COLO668 (cell line): ENCODE measurements around the gene PLA2G4C.

Source experiments
- DNase-seq: peaks from one replicate; lab custom pipeline; 2025; ENCODE audit not compliant: unreplicated experiment; lab: John Stamatoyannopoulos, UW

PLA2G4C gene, protein sequence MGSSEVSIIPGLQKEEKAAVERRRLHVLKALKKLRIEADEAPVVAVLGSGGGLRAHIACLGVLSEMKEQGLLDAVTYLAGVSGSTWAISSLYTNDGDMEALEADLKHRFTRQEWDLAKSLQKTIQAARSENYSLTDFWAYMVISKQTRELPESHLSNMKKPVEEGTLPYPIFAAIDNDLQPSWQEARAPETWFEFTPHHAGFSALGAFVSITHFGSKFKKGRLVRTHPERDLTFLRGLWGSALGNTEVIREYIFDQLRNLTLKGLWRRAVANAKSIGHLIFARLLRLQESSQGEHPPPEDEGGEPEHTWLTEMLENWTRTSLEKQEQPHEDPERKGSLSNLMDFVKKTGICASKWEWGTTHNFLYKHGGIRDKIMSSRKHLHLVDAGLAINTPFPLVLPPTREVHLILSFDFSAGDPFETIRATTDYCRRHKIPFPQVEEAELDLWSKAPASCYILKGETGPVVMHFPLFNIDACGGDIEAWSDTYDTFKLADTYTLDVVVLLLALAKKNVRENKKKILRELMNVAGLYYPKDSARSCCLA

GRCh38 chr19:48110350-48110966, at the start of gene PLA2G4C:
PLA2G4C (minus strand) TSS chr19:48110817; CDS start chr19:48106529, 4,288 bp downstream.
- peak; percentile 95 for DNase-seq

DNA sequence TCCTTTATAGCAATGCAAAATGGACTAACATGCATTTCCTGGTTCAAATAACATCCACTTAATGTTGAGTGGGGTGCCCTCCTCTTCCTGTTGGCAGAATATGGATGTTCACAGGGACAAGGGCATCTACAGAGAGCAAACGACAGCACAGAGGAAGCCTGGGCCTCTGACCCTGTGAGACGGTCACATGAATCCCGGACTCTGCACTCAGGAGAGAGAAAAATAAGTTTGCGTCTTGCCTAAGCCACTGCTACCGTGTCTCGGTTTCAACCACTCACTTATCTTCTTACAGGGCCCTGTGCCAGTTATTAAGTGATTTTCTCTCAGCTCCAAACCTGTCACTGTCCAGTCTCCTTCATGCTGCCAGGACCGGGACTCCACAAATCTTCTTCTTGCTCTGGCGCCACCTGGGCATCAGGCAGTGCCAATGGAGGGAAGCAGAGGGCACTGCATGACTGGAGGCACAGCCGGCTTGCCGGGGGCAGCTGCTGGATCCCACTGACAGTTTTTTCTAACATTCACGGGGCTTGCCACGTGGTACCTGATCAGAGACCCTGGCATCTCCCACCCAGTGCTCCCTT, 47.7 kb upstream of the PLA2G4C start:
- no peak for DNase-seq

GRCh38 chr19:48154003-48154402, 43.4 kb upstream of the PLA2G4C start:
- no peak for DNase-seq

- DNase-seq, result peak; percentile 46
These were observed 41.9 kb upstream of the PLA2G4C start for GRCh38 chr19:48152551-48152950.

DNA sequence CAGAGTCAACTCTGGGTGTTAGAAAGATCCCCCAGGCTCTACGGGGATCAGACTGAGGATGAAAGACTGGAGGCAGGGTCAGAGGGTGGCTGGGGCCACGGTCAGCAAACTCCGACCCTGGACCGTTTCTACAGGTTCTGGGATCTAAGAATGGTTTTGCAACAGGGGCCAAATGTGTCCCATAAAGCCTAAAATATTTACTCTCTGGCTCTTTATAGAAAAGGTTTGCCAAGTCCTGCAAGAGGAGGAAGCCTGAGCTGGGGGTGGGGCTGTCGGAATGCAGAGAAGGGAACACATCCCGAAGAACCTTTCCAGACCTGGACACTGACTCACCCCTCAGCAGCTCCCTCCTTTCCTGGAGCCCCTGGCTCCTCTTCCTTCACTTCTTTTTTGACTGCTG, 38.8 kb upstream of the PLA2G4C start:
- DNase-seq, result no peak

GRCh38 chr19:48148576-48148975, 38.0 kb upstream of the PLA2G4C start:
- DNase-seq, result no peak

GRCh38 chr19:48147597-48148175, 37.1 kb upstream of the PLA2G4C start:
- no peak for DNase-seq

GRCh38 chr19:48139053-48139452, 28.4 kb upstream of the PLA2G4C start:
- no peak for DNase-seq

GRCh38 chr19:48137411-48137810, 26.8 kb upstream of the PLA2G4C start:
- no peak for DNase-seq

- DNase-seq, result no peak
These were observed 25.9 kb upstream of the PLA2G4C start for GRCh38 chr19:48136547-48136946.

- peak; percentile 14 for DNase-seq
These were observed 24.8 kb upstream of the PLA2G4C start for GRCh38 chr19:48135411-48135810.

- no peak for DNase-seq
These were observed 22.5 kb upstream of the PLA2G4C start for GRCh38 chr19:48133094-48133493.

GRCh38 chr19:48127561-48127960, 16.9 kb upstream of the PLA2G4C start:
- DNase-seq, result no peak

GRCh38 chr19:48123907-48124651, 13.5 kb upstream of the PLA2G4C start:
- DNase-seq, result peak; percentile 42

DNA sequence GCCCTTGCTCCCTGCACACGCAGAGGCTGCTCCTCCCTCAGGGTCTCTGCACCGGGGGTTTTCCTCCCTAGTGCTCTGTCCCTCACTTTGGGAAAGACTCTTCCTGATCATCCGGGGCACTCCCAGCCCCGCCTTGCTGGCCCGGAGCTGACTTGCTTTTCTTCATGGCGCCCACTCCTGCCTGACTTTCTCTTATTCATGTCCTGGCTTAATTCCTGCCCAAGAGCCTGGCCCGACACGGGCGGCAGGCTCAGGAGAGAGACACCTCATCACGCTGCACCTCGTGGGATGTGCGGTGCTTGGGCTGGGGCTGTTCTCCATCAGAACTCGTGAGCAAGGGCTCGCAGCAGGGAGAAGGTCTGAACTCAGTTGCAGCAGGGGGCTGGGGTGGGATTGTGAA, 11.8 kb upstream of the PLA2G4C start:
- DNase-seq, result no peak

DNA sequence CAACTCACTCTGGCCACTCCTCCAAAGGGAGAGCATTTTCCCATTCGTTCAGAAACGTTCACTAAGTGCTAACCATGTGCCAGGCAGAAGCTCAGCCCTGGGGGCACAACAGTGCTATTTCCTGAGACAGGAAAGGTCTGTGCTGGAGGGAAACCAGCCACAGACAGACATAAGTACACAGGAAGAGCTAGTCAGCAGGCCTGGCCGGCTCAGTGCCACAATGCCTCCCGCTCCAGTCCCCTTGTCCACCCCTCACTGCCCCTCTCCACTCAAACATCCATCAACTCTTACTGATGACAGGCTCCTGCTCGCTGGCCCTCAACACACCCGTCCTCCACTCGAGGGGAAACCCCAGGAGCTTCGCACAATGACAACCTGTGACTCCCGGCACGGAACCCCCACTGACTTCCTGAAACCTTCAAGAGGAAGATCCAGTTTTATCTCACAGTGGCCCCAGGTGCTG, 11.3 kb upstream of the PLA2G4C start:
- DNase-seq, result peak; percentile 28

GRCh38 chr19:48121066-48121465, 10.4 kb upstream of the PLA2G4C start:
- DNase-seq, result no peak

GRCh38 chr19:48120505-48120904, 9.9 kb upstream of the PLA2G4C start:
- DNase-seq, result no peak

DNA sequence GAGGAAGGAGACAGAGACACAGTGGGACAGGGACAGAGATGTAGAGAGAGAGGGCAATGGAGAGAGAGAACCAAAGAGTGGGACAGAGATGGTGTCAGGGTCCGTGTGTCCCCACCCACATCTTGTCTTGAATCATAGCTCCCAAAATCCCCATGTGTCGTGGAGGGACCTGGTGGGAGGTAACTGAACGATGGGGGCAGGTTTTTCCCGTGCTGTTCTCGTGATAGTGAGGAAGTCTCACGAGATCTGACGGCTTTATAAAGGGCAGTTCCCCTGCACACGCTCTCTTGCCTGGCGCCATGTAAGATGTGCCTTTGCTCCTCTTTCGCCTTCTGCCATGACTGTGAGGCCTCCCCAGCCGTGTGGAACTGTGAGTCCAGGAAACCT, 7.5 kb upstream of the PLA2G4C start:
- no peak for DNase-seq

GRCh38 chr19:48117515-48118130, 7.0 kb upstream of the PLA2G4C start:
- DNase-seq, result no peak
